ENCODE measurements around the gene SLC10A3.

- TF ChIP-seq ZNF384 (IDR thresholded peaks at IDR 0.05) (no peak), FOXM1 (IDR thresholded peaks at IDR 0.05; ENCODE audit: borderline replicate concordance) (no peak), CTBP1 (IDR thresholded peaks at IDR 0.05; ENCODE audit: borderline replicate concordance) (no peak)
Observed at GRCh38 chrX:154502989-154503388, 12.6 kb upstream of the SLC10A3 start.

Measured in HEK293T (cell line).